NCI-H2081 (cell line): ENCODE measurements around the gene AMH.

ENCODE experiments used
- DNase-seq, 2 experiments: peaks; one replicate each; lab custom pipeline; 2025; lab: John Stamatoyannopoulos, UW

Gene AMH

DNA sequence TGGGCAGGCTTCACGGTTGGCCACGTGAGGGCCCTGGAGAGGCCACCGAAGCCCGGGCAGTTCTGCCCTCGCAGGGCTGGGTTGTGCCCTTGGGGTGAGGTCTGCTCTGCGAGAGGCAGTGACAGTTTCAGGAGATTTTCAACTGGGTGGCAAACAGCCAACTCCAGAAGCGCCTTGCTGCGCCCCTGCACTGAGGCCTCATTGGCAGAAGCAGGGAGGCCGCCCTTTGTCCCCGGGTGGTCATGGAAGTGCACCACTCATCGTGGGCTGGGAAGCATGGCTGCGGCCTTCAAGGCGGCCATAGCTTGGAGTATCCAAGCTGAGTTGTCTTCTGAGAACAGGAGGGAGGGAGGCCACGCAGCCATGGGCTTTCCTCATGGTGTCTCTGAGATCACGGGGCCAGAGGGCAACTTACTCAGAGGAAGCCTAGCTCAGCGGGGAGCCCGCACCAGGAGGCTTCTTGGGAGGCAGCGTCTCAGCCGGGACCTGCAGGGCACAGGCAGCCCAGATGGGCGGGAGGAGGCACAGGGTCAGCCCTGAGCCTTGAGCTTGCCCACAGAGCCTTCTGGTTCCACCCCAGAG lies 27.8 kb upstream of the AMH start:
- DNase-seq, result no peak

DNA sequence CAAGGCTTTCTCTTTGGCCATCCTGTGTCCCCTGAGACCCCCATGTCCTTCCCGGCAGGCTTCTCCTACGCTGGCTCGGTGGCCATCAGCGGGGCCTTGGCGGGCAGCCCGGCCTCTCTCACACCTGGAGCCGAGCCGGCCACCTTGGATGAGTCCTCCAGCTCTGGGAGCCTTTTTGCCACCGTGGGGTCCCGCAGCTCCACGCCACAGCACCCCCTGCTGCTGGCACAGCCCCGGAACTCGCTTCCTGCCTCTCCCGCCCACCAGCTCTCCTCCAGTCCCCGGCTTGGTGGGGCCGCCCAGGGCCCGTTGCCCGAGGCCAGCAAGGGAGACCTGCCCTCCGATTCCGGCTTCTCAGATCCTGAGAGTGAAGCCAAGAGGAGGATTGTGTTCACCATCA lies 27.2 kb upstream of the AMH start:
- DNase-seq, result no peak

DNA sequence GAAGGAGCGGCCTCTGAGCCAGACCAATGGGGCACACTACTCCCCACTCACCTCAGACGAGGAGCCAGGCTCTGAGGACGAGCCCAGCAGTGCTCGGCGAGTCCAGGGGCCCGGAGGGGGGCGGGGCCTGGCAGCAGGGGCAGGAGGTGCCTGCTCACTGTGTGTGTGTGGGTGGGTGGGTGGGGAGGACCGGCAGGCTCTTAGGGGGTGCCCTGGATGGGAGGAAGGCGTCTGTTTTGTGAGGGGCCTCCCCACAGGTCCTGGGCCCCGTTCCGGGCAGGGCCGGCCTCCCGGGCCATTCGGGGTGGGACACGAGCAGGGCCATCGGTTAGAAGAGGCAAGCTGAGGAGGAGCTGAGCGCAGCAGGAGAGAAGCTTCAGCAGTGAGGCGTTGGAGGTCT lies 25.7 kb upstream of the AMH start:
- DNase-seq, result no peak

DNA sequence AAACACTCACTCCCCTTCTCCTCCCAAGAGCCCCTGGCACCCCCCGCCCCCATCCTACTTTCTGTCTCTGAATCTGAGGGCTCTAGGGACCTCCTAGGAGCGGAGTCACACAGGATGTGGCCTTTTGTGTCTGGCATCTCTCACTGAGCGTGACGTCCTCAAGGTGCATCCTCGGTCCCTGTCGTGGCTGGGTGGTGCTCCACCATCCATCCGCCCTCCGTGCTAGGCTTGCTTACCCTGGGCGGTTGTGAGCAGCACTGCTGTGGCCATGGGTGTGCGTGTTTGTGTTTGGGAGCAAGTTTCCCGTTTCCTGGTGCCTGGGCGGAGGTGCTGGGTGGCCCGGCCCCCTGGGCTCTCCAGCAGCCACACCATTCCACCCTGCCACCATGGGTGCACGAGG lies 25.2 kb upstream of the AMH start:
- no peak for DNase-seq

GRCh38 chr19:2224754-2225349 lies 24.3 kb upstream of the AMH start:
- DNase-seq, result no peak

- DNase-seq, result no peak
Observed at GRCh38 chr19:2225415-2226050, 23.6 kb upstream of the AMH start.

- DNase-seq, result no peak
Observed at GRCh38 chr19:2226051-2226839, 22.9 kb upstream of the AMH start.

GRCh38 chr19:2226840-2227360 lies 22.2 kb upstream of the AMH start:
- DNase-seq, result no peak

- DNase-seq, result no peak
Observed at GRCh38 chr19:2227415-2228156, 21.5 kb upstream of the AMH start.

- DNase-seq, result no peak
Observed at GRCh38 chr19:2228157-2229030, 20.7 kb upstream of the AMH start.

DNA sequence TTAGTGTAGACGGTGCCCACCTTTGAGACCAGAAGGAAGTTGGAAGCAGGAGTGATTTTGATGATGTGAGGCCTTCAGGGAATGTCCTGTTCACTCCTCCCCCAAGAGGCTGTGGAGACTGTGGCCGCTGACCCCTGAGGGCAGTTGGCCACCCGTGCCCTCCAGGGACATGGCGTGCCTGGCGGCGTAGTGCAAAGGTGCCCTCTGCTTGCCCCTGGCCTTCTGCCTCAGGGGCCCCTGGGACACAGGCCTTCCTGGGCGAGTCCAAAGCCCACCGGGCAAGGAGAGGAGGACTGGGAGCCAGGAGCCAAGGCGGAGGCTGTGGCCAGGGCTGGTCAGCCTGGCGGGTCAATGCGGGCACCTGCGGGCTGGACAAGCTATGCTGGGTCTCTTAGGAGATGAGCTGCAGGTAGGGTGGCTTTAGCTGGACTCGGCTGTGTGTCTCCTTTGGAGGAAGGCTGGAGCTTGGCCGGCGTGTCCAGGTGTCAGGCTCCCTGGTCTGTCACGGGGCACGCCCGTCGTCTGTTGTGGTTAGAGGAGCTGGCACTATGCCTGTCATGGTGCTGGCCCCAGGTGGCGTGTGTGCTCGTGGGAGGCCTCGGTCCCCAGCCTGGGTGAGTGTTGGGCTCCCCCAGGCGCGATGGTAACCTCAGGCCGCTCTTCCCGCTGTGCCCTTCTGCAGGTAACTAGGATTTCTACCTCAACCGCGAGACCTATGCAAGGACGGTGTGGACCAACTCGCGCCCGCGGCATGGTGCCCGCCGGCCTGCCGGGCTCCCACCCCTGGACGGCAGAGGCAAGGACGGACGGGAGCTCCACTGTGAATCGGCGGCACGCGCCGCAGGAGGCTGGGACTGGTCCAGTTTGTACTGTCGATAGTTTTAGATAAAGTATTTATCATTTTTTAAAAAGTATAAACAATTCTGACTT lies 19.8 kb upstream of the AMH start:
- no peak for DNase-seq

- no peak for DNase-seq
Observed at GRCh38 chr19:2230033-2230531, 19.0 kb upstream of the AMH start.

DNA sequence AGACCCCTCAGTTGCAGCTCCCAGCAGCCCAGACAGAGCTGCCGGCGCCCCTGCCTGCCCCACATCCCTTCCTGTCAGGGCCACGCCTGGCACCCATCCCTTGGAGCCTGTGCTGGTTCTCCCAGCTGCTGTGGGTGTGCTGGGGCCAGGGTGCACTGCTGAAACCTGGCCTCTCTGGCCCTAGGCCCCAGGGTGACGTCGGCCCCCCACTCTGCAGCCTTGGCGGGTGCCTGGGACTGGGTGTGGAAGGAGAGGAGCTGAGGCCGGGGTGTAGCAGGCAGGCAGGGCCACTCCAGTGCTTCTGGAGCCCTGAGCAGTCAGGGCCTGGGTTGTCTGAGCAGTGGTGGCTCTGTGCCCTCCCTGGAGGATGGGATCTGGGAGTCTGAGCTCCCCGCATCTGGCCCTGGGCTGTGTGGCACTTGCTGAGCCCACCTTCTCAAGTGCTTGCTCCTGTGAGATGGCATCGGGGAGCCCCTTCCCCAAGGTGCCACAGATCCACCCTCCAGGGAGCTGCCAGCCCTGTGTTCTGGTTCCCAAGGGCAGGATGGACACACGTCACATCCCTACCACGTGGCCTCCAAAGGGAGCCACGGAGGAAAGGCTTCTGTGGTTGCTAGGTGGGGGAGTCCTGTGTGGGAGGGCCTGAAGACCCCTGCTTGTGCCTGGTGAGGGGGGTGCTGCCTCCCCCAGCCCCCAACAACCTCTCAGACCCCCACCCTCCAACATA lies 18.2 kb upstream of the AMH start:
- DNase-seq, result no peak

GRCh38 chr19:2231621-2232221 lies 17.4 kb upstream of the AMH start:
- DNase-seq, result no peak

DNA sequence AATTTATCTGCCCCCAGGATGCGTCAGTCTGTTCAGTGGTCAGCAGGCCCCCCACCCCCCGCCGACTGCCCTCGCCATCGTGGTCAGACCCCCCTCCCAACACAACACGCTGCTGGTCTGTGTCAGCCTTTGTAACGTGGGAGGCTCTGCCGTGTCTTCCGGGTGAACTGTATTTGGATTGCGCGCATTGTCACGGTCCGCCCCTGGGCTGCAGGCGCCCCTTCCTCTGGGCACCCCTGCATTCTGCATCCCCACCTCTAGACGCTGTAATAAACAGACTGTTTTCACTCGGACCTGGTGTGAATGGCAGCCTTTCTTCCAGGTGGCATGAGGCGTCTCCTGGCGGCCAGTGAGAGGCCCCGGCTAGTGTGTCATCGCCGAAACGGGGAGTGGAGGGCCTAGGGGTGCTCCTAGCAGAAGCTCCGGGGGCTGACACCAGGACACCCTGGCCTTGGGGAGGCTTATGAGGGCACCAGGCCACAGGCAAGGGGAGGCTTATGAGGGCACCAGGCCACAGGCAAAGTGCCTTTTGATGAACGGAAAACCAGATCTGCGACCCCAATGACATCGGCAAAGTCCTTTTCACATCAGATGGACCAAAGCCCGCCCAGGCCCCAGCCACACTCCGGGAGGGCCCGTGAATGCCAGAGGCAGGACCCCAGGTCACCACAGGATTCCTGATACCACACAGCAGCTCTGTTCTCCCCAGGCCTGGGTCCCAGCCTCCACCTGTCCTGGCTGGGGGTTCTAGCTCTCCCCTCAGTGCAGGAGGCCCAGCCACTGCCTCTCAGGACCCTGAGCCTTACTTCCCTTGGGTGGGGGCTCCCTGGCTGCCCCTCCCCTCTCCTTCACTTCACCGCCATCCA lies 16.6 kb upstream of the AMH start:
- DNase-seq, result no peak

- DNase-seq, result no peak
Observed at GRCh38 chr19:2233601-2234280, 15.4 kb upstream of the AMH start.

DNA sequence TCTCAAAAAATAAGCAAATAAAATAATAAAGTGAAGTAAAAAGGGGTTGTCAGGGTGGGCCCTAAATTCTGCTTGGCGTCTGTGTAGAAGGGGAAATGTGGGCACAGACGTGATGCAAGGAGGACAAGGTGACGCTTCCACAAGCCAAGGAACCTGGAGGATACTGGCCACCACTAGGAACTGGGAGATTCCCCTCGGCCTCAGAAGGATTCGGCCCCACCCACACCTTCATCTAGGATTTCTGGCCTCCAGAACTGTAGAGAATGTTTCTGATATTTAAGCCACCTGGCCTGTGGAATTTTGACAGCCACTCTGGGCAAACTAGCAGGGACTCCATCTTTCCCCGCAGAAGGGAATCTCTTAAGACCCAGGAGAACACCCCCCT lies 14.1 kb upstream of the AMH start:
- DNase-seq, result no peak
